Lower leg skin (tissue), 4 donors: Measurements from ENCODE around the gene LILRB5. TPM values are rescaled to one million over a fixed set of nuclear protein-coding genes. Genes with fewer than 3 reads are reported as not detected.
"Not testable (repeated sequence)": the region's sequence is repeated elsewhere in the genome, so short reads cannot be mapped to it uniquely, and the experiment has no call there.

Source experiments
- DNase-seq, 2 donors: peaks; one replicate each; pipeline ENCODE4 v3.0.0-alpha.2; 2019; ENCODE audit warnings: low spot score in 2 of 2
- H3K4me3 ChIP-seq: fragments of 200-600 bp; sonication (generic); 2 replicates; pipeline ENCODE4 v1.5.1; 2017; ENCODE audit warnings: mild to moderate bottlenecking, low read depth; ENCODE audit not compliant: poor library complexity, severe bottlenecking
- CTCF ChIP-seq, 3 donors: fragments of 450-650 bp; IDR thresholded peaks; one replicate each; pipeline ENCODE4 v1.5.1; 2016; ENCODE audit warnings: antibody characterized with exemption in 3 of 3, mild to moderate bottlenecking in 3 of 3, moderate library complexity in 2 of 3
- POLR2A ChIP-seq, 2 donors: fragments of 450-650 bp; IDR thresholded peaks; one replicate each; pipeline ENCODE4 v1.6.1; 2016 to 2017; ENCODE audit warnings: antibody characterized with exemption in 2 of 2, mild to moderate bottlenecking in 1 of 2, moderate library complexity in 1 of 2
- WGBS, 2 donors: methylation state at CpG; one replicate each; pipeline ENCODE4 v1.1.5; 2018; 5-methylcytosine and 5-hydroxymethylcytosine counted together
- intact Hi-C: fragments of 100-400 bp; cut with DNase I; formaldehyde crosslinking; loops from one replicate; pipeline ENCODE4 v1.15.0; 2023; ENCODE audit warnings: low total_unique reads
- total RNA-seq, 4 donors: library from RNA; depleted of rRNA; stranded (reverse); fragments of >200 nt; gene quantifications; one replicate each; pipeline ENCODE4 v1.1.0, GENCODE V29; 2016

LILRB5 gene
- total RNA-seq, 4 donors from 2014 or later, result 2.5 to 4.9 (median 4.1) TPM

GRCh38 chr19:54209811-54210494, 47.1 kb downstream of the LILRB5 start:
- intact Hi-C loops, result no loop called here
- DNase-seq, result peak; percentile 85 to 95
- H3K4me3 ChIP-seq, result no peak overlapping the region
- 41 to 51% methylated on average over 10 of the region's 10 CpGs for WGBS, 2 donors
- no peak for TF ChIP-seq CTCF (IDR thresholded peaks at IDR 0.05)
- TF ChIP-seq POLR2A (IDR thresholded peaks at IDR 0.05), result no peak

GRCh38 chr19:54209058-54209810, 47.8 kb downstream of the LILRB5 start:
- no peak for DNase-seq
- no peak overlapping the region for H3K4me3 ChIP-seq
- WGBS, 2 donors, result 62 to 71% methylated on average over 15 to 19 of the region's 24 CpGs
- intact Hi-C loops, result no loop called here
- no peak for TF ChIP-seq CTCF (IDR thresholded peaks at IDR 0.05)
- TF ChIP-seq POLR2A (IDR thresholded peaks at IDR 0.05), result no peak

GRCh38 chr19:54208784-54209057, 48.4 kb downstream of the LILRB5 start:
- intact Hi-C loops, result no loop called here
- no peak overlapping the region for H3K4me3 ChIP-seq
- TF ChIP-seq POLR2A (IDR thresholded peaks at IDR 0.05) (no peak), CTCF (IDR thresholded peaks at IDR 0.05) (no peak)
- 70 to 72% methylated on average over 8 of the region's 8 CpGs for WGBS, 2 donors
- no peak for DNase-seq

GRCh38 chr19:54207983-54208783, 48.9 kb downstream of the LILRB5 start:
- TF ChIP-seq CTCF (IDR thresholded peaks at IDR 0.05), result no peak
- TF ChIP-seq POLR2A (IDR thresholded peaks at IDR 0.05), result no peak
- WGBS, 2 donors, result 70 to 71% methylated on average over 18 of the region's 18 CpGs
- no peak overlapping the region for H3K4me3 ChIP-seq
- intact Hi-C loops, result no loop called here
- DNase-seq, result peak; percentile 79 to 90

DNA sequence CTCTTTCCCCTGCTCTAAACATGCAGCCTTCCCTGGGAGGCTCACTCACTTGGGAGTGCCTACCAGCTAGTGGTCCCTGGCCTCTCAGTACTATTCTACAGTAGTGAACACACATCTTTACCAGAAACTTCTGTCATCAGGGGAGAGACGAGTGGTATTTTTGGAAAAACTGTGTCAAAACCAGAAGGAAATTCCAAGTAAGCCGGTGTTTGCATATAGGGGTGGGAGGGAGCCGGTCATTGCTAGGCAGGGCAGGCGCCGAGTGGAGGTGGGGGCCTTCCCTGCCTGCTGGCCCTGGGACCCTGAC, 49.4 kb downstream of the LILRB5 start:
- intact Hi-C loops, result no loop called here
- DNase-seq, result no peak
- TF ChIP-seq CTCF (IDR thresholded peaks at IDR 0.05) (no peak), POLR2A (IDR thresholded peaks at IDR 0.05) (no peak)
- H3K4me3 ChIP-seq, result no peak overlapping the region
- 77 to 80% methylated on average over 5 of the region's 5 CpGs for WGBS, 2 donors

DNA sequence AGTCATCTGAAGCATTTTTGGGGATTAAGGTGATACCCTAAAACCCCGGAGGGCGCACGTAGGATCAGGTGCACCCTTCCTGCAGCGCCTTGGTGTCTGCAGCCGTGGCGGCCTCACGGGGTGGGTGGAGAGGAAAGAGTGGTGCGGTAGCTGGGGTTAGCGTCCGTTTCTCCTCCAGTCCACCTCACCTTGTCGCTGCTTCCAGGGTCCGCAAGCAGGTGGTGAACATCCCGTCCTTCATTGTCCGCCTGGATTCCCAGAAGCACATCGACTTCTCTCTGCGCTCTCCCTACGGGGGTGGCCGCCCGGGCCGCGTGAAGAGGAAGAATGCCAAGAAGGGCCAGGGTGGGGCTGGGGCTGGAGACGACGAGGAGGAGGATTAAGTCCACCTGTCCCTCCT, 49.9 kb downstream of the LILRB5 start:
- WGBS, 2 donors, result 71 to 80% methylated on average over 23 of the region's 23 CpGs
- intact Hi-C loops, H3K4me3 ChIP-seq, DNase-seq: not testable (repeated sequence)
